HG02678 (cell line): Measurements from ENCODE around the gene LGALS9.
A peak's percentile ranks its signal among the peaks of the same experiment; 100 is the strongest.

Experiments used
- ATAC-seq: cut with Tn5 transposase; IDR thresholded peaks from one replicate; pipeline ENCODE4 v1.9.1; 2021; ENCODE audit warnings: mild to moderate bottlenecking, moderate library complexity; ENCODE audit not compliant: unreplicated experiment

The LGALS9 gene

GRCh38 chr17:27630607-27631410 lies at the start of gene LGALS9:
LGALS9 (plus strand) TSS chr17:27631188; CDS start chr17:27631266, 78 bp downstream.
- ATAC-seq, result peak; percentile 58

- ATAC-seq, result no peak
Measured at GRCh38 chr17:27582696-27583095, 48.3 kb upstream of the LGALS9 start.

GRCh38 chr17:27585153-27585681 lies 45.8 kb upstream of the LGALS9 start:
- no peak for ATAC-seq

- no peak for ATAC-seq
Measured at GRCh38 chr17:27585792-27586191, 45.2 kb upstream of the LGALS9 start.

GRCh38 chr17:27586203-27586721 lies 44.7 kb upstream of the LGALS9 start:
- no peak for ATAC-seq

GRCh38 chr17:27588354-27588753 lies 42.6 kb upstream of the LGALS9 start:
- no peak for ATAC-seq

GRCh38 chr17:27590864-27591263 lies 40.1 kb upstream of the LGALS9 start:
- ATAC-seq, result no peak

- no peak for ATAC-seq
Measured at GRCh38 chr17:27591986-27592385, 39.0 kb upstream of the LGALS9 start.

GRCh38 chr17:27593232-27593856 lies 37.6 kb upstream of the LGALS9 start:
- ATAC-seq, result no peak

GRCh38 chr17:27593857-27594255 lies 37.1 kb upstream of the LGALS9 start:
- ATAC-seq, result no peak

GRCh38 chr17:27595208-27595607 lies 35.8 kb upstream of the LGALS9 start:
- ATAC-seq, result no peak

- ATAC-seq, result no peak
Measured at GRCh38 chr17:27596096-27596495, 34.9 kb upstream of the LGALS9 start.

- no peak for ATAC-seq
Measured at GRCh38 chr17:27596566-27597187, 34.3 kb upstream of the LGALS9 start.

GRCh38 chr17:27597188-27597580 lies 33.8 kb upstream of the LGALS9 start:
- no peak for ATAC-seq

- no peak for ATAC-seq
Measured at GRCh38 chr17:27597783-27598320, 33.1 kb upstream of the LGALS9 start.

- no peak for ATAC-seq
Measured at GRCh38 chr17:27598337-27599050, 32.5 kb upstream of the LGALS9 start.

- ATAC-seq, result no peak
Measured at GRCh38 chr17:27600471-27600870, 30.5 kb upstream of the LGALS9 start.

- ATAC-seq, result no peak
Measured at GRCh38 chr17:27601069-27601974, 29.7 kb upstream of the LGALS9 start.

GRCh38 chr17:27601975-27602302 lies 29.0 kb upstream of the LGALS9 start:
- ATAC-seq, result no peak
